GM21447 (cell line): ENCODE measurements around the gene DHFR2.

Experiments
- ATAC-seq: cut with Tn5 transposase; IDR thresholded peaks from one replicate; pipeline ENCODE4 v1.9.1; 2021; ENCODE audit not compliant: unreplicated experiment

The DHFR2 gene

GRCh38 chr3:94008253-94008652 is 54.5 kb downstream of the DHFR2 start:
- ATAC-seq: no peak
